HFF-Myc (cell line): ENCODE results near the gene UGP2.
"Not testable (repeated sequence)": the region's sequence is repeated elsewhere in the genome, so short reads cannot be mapped to it uniquely, and the experiment has no call there.

Experiments
- DNase-seq: peaks from one replicate; pipeline ENCODE4 v3.0.0-alpha.2; 2011; ENCODE audit warnings: low read depth; ENCODE audit errors: extremely low read depth
- H3K4me3 ChIP-seq: replicated peaks from 2 replicates; pipeline ENCODE4 v1.5.1; 2011; ENCODE audit warnings: low read depth, mild to moderate bottlenecking, control low read depth, low read length
- CTCF ChIP-seq: IDR thresholded peaks from 2 replicates; pipeline ENCODE4 v1.5.1; 2012; ENCODE audit warnings: mild to moderate bottlenecking, low read depth, low read length, control low read depth; ENCODE audit errors: missing control alignments

UGP2 gene

GRCh38 chr2:63903003-63903402 lies 61.3 kb downstream of the UGP2 start:
- H3K4me3 ChIP-seq = no peak overlapping the region
- no peak for DNase-seq
- no peak for TF ChIP-seq CTCF

- no peak for TF ChIP-seq CTCF
Observed at GRCh38 chr2:63914311-63914710, 72.6 kb downstream of the UGP2 start.

GRCh38 chr2:63926815-63927214 lies 85.1 kb downstream of the UGP2 start:
- no peak for TF ChIP-seq CTCF
- no peak for DNase-seq
- no peak overlapping the region for H3K4me3 ChIP-seq

More at GRCh38 chr2:63914311-63914710, 72.6 kb downstream of the UGP2 start:
- no peak overlapping the region for H3K4me3 ChIP-seq
- DNase-seq = no peak

- not testable (repeated sequence) for DNase-seq
Observed at GRCh38 chr2:63932104-63932503, 90.4 kb downstream of the UGP2 start.

More at GRCh38 chr2:63932104-63932503, 90.4 kb downstream of the UGP2 start:
- not testable (repeated sequence) for H3K4me3 ChIP-seq
